DMS153 (cell line): ENCODE measurements around the gene ATP8A2.
"Not testable (repeated sequence)": the region's sequence is repeated elsewhere in the genome, so short reads cannot be mapped to it uniquely, and the experiment has no call there.

Experiments used
- DNase-seq: peaks from one replicate; lab custom pipeline; 2025; lab: John Stamatoyannopoulos, UW

The ATP8A2 gene

GRCh38 chr13:25807562-25807961 lies 435.8 kb downstream of the ATP8A2 start:
- no peak for DNase-seq

- DNase-seq, result no peak
Measured at GRCh38 chr13:25811506-25811905, 439.7 kb downstream of the ATP8A2 start.

- no peak for DNase-seq
Measured at GRCh38 chr13:25816239-25816638, 444.5 kb downstream of the ATP8A2 start.

GRCh38 chr13:25819856-25820530 lies 448.2 kb downstream of the ATP8A2 start:
- DNase-seq, result peak; percentile 70

- DNase-seq, result no peak
Measured at GRCh38 chr13:25821776-25822175, 450.0 kb downstream of the ATP8A2 start.

GRCh38 chr13:25827221-25827620 lies 455.4 kb downstream of the ATP8A2 start:
- not testable (repeated sequence) for DNase-seq

GRCh38 chr13:25827831-25828465 lies 456.2 kb downstream of the ATP8A2 start:
- no peak for DNase-seq

- no peak for DNase-seq
Measured at GRCh38 chr13:25833761-25834160, 462.0 kb downstream of the ATP8A2 start.

- no peak for DNase-seq
Measured at GRCh38 chr13:25836574-25837336, 465.0 kb downstream of the ATP8A2 start.

GRCh38 chr13:25839371-25839770 lies 467.6 kb downstream of the ATP8A2 start:
- no peak for DNase-seq

- DNase-seq, result no peak
Measured at GRCh38 chr13:25840261-25840660, 468.5 kb downstream of the ATP8A2 start.

- DNase-seq, result no peak
Measured at GRCh38 chr13:25840931-25841330, 469.2 kb downstream of the ATP8A2 start.

GRCh38 chr13:25843692-25844091 lies 471.9 kb downstream of the ATP8A2 start:
- no peak for DNase-seq

- no peak for DNase-seq
Measured at GRCh38 chr13:25844559-25845434, 473.0 kb downstream of the ATP8A2 start.

GRCh38 chr13:25846222-25846984 lies 474.6 kb downstream of the ATP8A2 start:
- DNase-seq, result no peak

GRCh38 chr13:25847145-25847544 lies 475.4 kb downstream of the ATP8A2 start:
- DNase-seq, result no peak

GRCh38 chr13:25847635-25848626 lies 476.2 kb downstream of the ATP8A2 start:
- no peak for DNase-seq

GRCh38 chr13:25848812-25849745 lies 477.3 kb downstream of the ATP8A2 start:
- DNase-seq, result no peak

- DNase-seq, result peak; percentile 52
Measured at GRCh38 chr13:25857830-25858229, 486.1 kb downstream of the ATP8A2 start.
